Activated T-cell treated with anti-CD3 and anti-CD28 coated beads, Interleukin-2, amount 50 U/mL, for 24 hours (primary cell): Measurements from ENCODE around the gene GTF2H4.
"Not testable (repeated sequence)": the region's sequence is repeated elsewhere in the genome, so short reads cannot be mapped to it uniquely, and the experiment has no call there.

Source experiments
- DNase-seq: peaks from one replicate; pipeline ENCODE4 v3.0.0-alpha.2; 2020
- H3K27ac Mint-ChIP-seq: 2 replicates; pipeline ENCODE4 v1.8.0; 2020; ENCODE audit warnings: mild to moderate bottlenecking, mixed read lengths
- H3K27me3 Mint-ChIP-seq: 2 replicates; pipeline ENCODE4 v1.8.0; 2020; ENCODE audit warnings: mixed read lengths
- H3K36me3 Mint-ChIP-seq: 2 replicates; pipeline ENCODE4 v1.8.0; 2020; ENCODE audit warnings: low read depth, mixed read lengths
- H3K4me1 Mint-ChIP-seq: 2 replicates; pipeline ENCODE4 v1.8.0; 2020; ENCODE audit warnings: low read depth, mixed read lengths
- H3K4me3 Mint-ChIP-seq: 2 replicates; pipeline ENCODE4 v1.8.0; 2020; ENCODE audit warnings: mild to moderate bottlenecking, moderate library complexity, mixed read lengths
- H3K9me3 Mint-ChIP-seq: 2 replicates; pipeline ENCODE4 v1.8.0; 2020; ENCODE audit warnings: mixed read lengths

Gene GTF2H4

GRCh38 chr6:30898750-30899360 is 9.2 kb upstream of the GTF2H4 start:
- peaks cover 15% of the 10 kb centered on the region for H3K36me3 Mint-ChIP-seq
- no peak overlapping the region for H3K4me3 Mint-ChIP-seq
- H3K4me1 Mint-ChIP-seq: peaks cover 3% of the 10 kb centered on the region
- DNase-seq: no peak
- no peaks in the 10 kb centered on the region for H3K27me3 Mint-ChIP-seq
- H3K9me3 Mint-ChIP-seq: no peaks in the 10 kb centered on the region
- peak overlapping the region; percentile 53 for H3K27ac Mint-ChIP-seq

GRCh38 chr6:30900863-30901417 is 7.1 kb upstream of the GTF2H4 start:
- Mint-ChIP-seq H3K4me1 (peaks cover 3% of the 10 kb centered on the region), H3K27me3 (no peaks in the 10 kb centered on the region), H3K36me3 (peaks cover 15% of the 10 kb centered on the region), H3K27ac (no peak overlapping the region), H3K4me3 (no peak overlapping the region), H3K9me3 (no peaks in the 10 kb centered on the region)
- no peak for DNase-seq

GRCh38 chr6:30901436-30901835 is 6.6 kb upstream of the GTF2H4 start:
- Mint-ChIP-seq H3K36me3 (peaks cover 15% of the 10 kb centered on the region), H3K4me3 (no peak overlapping the region), H3K4me1 (peaks cover 3% of the 10 kb centered on the region), H3K9me3 (no peaks in the 10 kb centered on the region), H3K27ac (no peak overlapping the region), H3K27me3 (no peaks in the 10 kb centered on the region)
- DNase-seq: no peak

GRCh38 chr6:30902196-30902595 is 5.8 kb upstream of the GTF2H4 start:
- H3K9me3 Mint-ChIP-seq, DNase-seq, H3K27me3 Mint-ChIP-seq, H3K27ac Mint-ChIP-seq, H3K4me3 Mint-ChIP-seq, H3K4me1 Mint-ChIP-seq: not testable (repeated sequence)
- H3K36me3 Mint-ChIP-seq: peaks cover 11% of the 10 kb centered on the region

DNA sequence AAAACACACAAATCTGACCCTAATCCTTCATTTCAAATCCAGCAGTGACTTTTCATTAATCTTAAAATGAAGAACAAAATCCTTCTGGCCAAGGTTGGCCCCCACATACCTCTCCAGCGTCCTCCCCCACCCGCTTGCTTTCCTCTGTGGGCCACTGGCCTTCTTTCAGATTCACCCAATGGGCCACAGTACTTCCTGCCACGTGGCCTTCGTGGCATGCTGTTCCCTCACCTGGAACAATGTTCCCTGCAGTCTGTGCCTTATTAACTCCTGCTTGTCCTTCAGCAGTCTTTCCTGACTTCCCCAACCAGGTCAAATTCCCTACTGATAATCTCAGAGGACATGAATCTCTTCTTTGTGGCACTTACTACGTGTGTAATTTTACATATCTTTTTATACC is 5.3 kb upstream of the GTF2H4 start:
- Mint-ChIP-seq H3K36me3 (peaks cover 11% of the 10 kb centered on the region), H3K4me3 (no peak overlapping the region), H3K27ac (no peak overlapping the region), H3K9me3 (no peaks in the 10 kb centered on the region), H3K27me3 (no peaks in the 10 kb centered on the region), H3K4me1 (peaks cover 8% of the 10 kb centered on the region)
- no peak for DNase-seq

- Mint-ChIP-seq H3K9me3 (no peaks in the 10 kb centered on the region), H3K36me3 (peaks cover 10% of the 10 kb centered on the region), H3K27me3 (no peaks in the 10 kb centered on the region)
Observed at GRCh38 chr6:30903236-30903635, 4.8 kb upstream of the GTF2H4 start.

DNA sequence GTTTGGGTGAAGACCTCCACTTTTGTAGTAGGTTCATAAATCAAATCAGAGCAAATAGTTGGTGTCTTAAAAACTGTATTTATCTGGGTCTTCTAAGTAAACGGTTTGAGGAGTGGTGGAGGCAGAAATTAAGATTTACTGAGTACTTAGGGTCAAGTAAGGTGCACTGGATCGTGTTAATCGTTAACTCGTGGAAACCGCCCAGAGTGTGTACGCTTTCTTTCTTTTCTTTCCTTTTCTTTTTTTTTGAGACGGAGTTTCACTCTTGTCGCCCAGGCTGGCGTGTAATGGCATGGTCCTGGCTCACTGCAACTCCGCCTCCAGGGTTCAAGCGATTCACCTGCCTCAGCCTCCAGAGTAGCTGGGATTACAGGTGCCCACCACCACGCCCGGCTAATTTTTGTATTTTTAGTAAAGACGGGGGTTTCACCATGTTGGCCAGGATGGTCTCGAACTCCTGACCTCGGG is 683 bp upstream of the GTF2H4 start:
- H3K4me1 Mint-ChIP-seq: peaks cover 21% of the 10 kb centered on the region
- H3K27ac Mint-ChIP-seq: peak overlapping the region; percentile 95
- H3K9me3 Mint-ChIP-seq, H3K27me3 Mint-ChIP-seq, DNase-seq: not testable (repeated sequence)
- peak overlapping the region; percentile 100 for H3K4me3 Mint-ChIP-seq
- peaks cover 41% of the 10 kb centered on the region for H3K36me3 Mint-ChIP-seq

More at GRCh38 chr6:30903236-30903635, 4.8 kb upstream of the GTF2H4 start:
- Mint-ChIP-seq H3K4me1 (peaks cover 12% of the 10 kb centered on the region), H3K4me3 (no peak overlapping the region), H3K27ac (no peak overlapping the region)
- DNase-seq: no peak

GRCh38 chr6:30908700-30909099 is 693 bp downstream of the GTF2H4 start:
- H3K4me3 Mint-ChIP-seq: peak overlapping the region; percentile 100
- no peaks in the 10 kb centered on the region for H3K27me3 Mint-ChIP-seq
- no peaks in the 10 kb centered on the region for H3K9me3 Mint-ChIP-seq
- peaks cover 55% of the 10 kb centered on the region for H3K36me3 Mint-ChIP-seq
- no peak for DNase-seq
- peaks cover 32% of the 10 kb centered on the region for H3K4me1 Mint-ChIP-seq
- peak overlapping the region; percentile 95 for H3K27ac Mint-ChIP-seq

DNA sequence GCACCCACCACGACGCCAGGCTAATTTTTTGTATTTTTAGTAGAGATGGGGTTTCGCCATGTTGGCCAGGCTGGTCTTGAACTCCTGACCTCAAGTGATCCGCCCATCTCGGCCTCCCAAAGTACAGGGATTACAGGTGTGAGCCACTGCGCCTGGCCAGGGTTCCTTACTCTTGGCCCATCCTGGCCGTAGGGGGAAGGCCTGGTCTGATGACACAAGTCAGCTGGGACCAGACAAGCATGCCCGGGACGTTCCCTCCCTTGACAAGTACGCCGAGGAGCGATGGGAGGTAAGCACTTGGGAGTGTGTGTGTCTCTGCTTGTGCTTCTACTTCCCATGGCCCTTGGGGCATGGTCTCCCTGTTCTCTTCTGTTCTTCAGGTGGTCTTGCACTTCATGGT is 2.5 kb downstream of the GTF2H4 start:
- not testable (repeated sequence) for H3K27ac Mint-ChIP-seq, DNase-seq, H3K4me3 Mint-ChIP-seq, H3K27me3 Mint-ChIP-seq, H3K9me3 Mint-ChIP-seq
- Mint-ChIP-seq H3K36me3 (peaks cover 67% of the 10 kb centered on the region), H3K4me1 (peaks cover 45% of the 10 kb centered on the region)

DNA sequence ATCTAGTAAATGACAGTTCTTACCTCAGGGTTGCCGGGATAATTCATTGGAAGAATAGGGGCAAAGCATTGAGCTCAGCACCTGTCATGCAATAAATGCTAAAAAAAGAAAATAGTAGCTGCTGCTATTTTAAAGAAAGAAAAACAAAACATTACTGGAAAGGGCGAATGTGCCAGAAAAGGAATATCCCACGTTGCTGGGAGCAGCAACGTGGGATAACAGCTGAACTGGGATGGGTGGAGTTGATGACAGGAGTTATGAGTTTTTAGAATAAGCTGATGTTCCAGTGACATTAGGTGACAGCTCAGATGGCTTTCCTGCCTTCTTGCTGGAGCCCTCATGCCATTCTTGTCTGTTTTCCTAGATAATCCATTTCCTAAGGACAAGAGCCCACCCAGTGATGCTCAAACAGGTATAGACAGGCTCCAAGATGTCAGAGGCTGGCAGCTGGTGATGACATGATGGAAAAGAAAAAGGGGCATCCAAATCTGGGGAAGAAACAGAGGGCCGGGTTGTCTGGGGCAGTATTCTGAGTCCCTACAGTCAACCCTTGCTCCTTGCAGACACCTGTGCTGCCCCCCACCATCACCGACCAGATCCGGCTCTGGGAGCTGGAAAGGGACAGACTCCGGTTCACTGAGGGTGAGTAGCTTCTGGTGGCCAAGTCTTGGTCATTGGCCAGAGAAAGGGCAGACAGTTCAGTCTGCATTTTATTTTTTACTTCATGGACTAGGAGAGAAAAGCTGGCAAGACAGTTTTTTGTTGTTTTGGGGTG is 4.9 kb downstream of the GTF2H4 start:
- DNase-seq: no peak
- Mint-ChIP-seq H3K4me1 (peaks cover 59% of the 10 kb centered on the region), H3K27ac (peak overlapping the region; percentile 94), H3K36me3 (peaks cover 91% of the 10 kb centered on the region), H3K9me3 (no peaks in the 10 kb centered on the region), H3K4me3 (peak overlapping the region; percentile 92), H3K27me3 (no peaks in the 10 kb centered on the region)

DNA sequence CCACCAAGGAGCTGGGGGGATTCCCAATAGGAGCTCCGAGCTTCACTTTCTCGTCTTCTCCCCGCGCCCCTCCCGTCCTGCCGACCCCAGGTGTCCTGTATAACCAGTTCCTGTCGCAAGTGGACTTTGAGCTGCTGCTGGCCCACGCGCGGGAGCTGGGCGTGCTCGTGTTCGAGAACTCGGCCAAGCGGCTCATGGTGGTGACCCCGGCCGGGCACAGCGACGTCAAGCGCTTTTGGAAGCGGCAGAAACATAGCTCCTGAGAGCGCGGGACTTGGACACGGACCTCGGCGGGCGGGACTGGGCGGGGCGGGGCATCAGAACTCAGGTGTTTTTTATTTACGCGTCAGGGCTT is 5.7 kb downstream of the GTF2H4 start:
- Mint-ChIP-seq H3K9me3 (no peaks in the 10 kb centered on the region), H3K27me3 (no peaks in the 10 kb centered on the region), H3K4me1 (peaks cover 52% of the 10 kb centered on the region), H3K36me3 (peaks cover 92% of the 10 kb centered on the region), H3K27ac (peak overlapping the region; percentile 94), H3K4me3 (peak overlapping the region; percentile 92)
- no peak for DNase-seq

DNA sequence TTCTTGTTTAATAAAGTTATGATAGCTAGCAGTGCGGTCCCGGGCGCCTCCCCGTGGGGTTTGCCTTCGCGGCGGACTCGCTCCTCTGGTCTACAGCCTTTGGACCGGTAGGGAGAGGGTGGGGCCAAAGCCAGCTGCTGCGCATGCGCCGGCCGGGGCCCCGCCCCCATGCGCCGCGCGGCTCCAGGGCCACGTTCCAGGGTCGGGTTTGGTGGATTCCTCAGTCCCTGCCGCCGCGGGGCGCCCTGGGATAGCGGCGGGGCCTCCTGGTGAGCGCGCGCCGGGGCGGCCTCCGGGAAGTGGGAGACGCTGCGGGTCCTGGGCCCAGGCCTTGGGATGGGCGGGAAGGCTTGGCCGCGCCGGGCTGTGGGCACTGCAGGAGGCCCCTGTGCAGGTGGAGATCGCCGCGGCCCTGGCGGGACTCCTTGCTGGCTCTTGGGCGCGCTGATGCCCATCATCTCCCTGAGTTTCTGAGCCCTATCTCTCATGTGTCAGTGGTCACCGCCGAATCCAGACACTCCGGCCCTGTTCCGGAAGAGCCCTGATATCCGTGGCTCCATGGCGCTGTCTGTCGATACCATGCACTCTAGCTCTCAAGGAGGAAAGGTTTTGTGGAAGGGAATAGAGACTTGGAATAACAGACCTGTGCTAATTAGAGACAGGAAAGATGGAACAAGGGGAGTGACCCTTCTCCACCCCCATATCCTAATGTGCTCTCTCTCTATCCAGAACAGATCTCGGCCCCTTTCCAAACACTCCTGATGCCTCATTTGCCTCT is 6.3 kb downstream of the GTF2H4 start, which contains the start of gene VARS2:
Gene VARS2, plus strand, starts transcription at position 163 of the 778 bp plus-strand sequence. Its CDS starts 599 bp downstream, at position 762.
- Mint-ChIP-seq H3K4me1 (peaks cover 47% of the 10 kb centered on the region), H3K9me3 (no peaks in the 10 kb centered on the region), H3K4me3 (peak within 1 kb of the TSS; percentile 92), H3K27ac (peak within 1 kb of the TSS; percentile 94), H3K36me3 (peaks cover 92% of the 10 kb centered on the region), H3K27me3 (no peaks in the 10 kb centered on the region)
- DNase-seq: peak; percentile 94

DNA sequence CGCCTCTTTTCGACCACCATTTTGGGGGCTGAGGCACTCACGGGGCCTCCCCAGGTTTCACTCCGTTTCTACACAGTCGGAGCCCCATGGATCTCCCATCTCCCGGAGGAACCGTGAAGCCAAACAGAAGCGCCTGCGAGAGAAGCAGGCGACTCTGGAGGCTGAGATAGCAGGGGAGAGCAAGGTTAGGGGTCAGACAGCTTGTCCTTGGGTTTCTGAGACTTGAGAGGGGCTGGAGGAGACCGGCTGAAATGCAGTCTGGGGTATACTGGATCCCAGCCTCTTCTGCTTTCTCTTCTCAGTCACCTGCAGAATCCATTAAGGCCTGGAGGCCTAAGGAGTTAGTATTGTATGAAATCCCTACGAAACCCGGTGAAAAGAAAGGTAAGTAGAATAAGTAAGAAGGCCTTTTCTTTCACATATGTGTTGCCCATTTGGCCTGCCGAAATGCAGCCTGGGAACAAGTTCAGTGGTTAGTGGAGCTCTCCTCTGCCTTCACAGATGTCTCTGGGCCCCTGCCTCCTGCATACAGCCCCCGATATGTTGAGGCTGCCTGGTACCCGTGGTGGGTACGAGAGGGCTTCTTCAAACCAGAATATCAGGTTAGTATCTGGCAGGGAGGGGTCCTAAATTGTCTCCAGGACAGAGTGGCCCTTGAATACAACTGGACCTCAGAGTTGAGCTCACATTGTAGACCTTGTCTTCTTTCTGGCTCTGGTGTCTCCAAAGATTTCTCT is 7.0 kb downstream of the GTF2H4 start:
- Mint-ChIP-seq H3K9me3 (no peaks in the 10 kb centered on the region), H3K36me3 (peaks cover 92% of the 10 kb centered on the region), H3K4me3 (peak overlapping the region; percentile 92), H3K27ac (peak overlapping the region; percentile 94), H3K4me1 (peaks cover 46% of the 10 kb centered on the region), H3K27me3 (no peaks in the 10 kb centered on the region)
- DNase-seq: peak; percentile 53

- H3K27ac Mint-ChIP-seq: peak overlapping the region; percentile 94
- peaks cover 46% of the 10 kb centered on the region for H3K4me1 Mint-ChIP-seq
- H3K4me3 Mint-ChIP-seq: peak overlapping the region; percentile 92
- H3K36me3 Mint-ChIP-seq: peaks cover 92% of the 10 kb centered on the region
- H3K27me3 Mint-ChIP-seq: no peaks in the 10 kb centered on the region
- H3K9me3 Mint-ChIP-seq: no peaks in the 10 kb centered on the region
- peak; percentile 46 for DNase-seq
Observed at GRCh38 chr6:30915591-30915946, 7.6 kb downstream of the GTF2H4 start.
